GM23338 (cell line): ENCODE results near the gene MAMDC2. TPM values are rescaled to one million over a fixed set of nuclear protein-coding genes. Genes with fewer than 3 reads are reported as not detected.

Experiments used
- ATAC-seq: fragments of 200-7000 bp; cut with Tn5 transposase; 3 replicates; pipeline ENCODE4 v1.9.1; 2020
- DNase-seq: peaks from one replicate; pipeline ENCODE4 v3.0.0-alpha.2; 2015; ENCODE audit warnings: low spot score
- H2AFZ ChIP-seq: fragments of 200-600 bp; sonication (generic); 2 replicates; pipeline ENCODE4 v1.8.0; 2016; ENCODE audit warnings: antibody characterized with exemption, mild to moderate bottlenecking, moderate library complexity
- H3F3A ChIP-seq: fragments of 200-600 bp; sonication (generic); replicated peaks from 2 replicates; pipeline ENCODE4 v1.8.0; 2017; ENCODE audit warnings: antibody characterized with exemption, mixed run types, low read depth
- H3K27ac ChIP-seq: fragments of 200-600 bp; sonication (generic); 2 replicates; pipeline ENCODE4 v1.6.1; 2016; ENCODE audit warnings: low read depth
- H3K27me3 ChIP-seq: fragments of 200-600 bp; sonication (generic); 2 replicates; pipeline ENCODE4 v1.8.0; 2016; ENCODE audit warnings: mild to moderate bottlenecking, mixed run types, moderate library complexity; ENCODE audit not compliant: insufficient read depth
- H3K36me3 ChIP-seq: fragments of 200-600 bp; sonication (generic); 2 replicates; pipeline ENCODE4 v1.8.0; 2016; ENCODE audit warnings: mild to moderate bottlenecking; ENCODE audit not compliant: insufficient read depth
- H3K4me1 ChIP-seq: fragments of 200-600 bp; sonication (generic); 2 replicates; pipeline ENCODE4 v1.8.0; 2016; ENCODE audit warnings: mild to moderate bottlenecking, moderate library complexity; ENCODE audit not compliant: insufficient read depth
- H3K4me2 ChIP-seq: fragments of 200-600 bp; sonication (generic); 2 replicates; pipeline ENCODE4 v1.7.1; 2017; ENCODE audit warnings: mixed run types
- H3K4me3 ChIP-seq: fragments of 200-600 bp; sonication (generic); 2 replicates; pipeline ENCODE4 v1.6.1; 2016; ENCODE audit warnings: mixed run types
- H3K79me2 ChIP-seq: fragments of 200-600 bp; sonication (generic); replicated peaks from 2 replicates; pipeline ENCODE4 v1.8.0; 2017; ENCODE audit warnings: mild to moderate bottlenecking; ENCODE audit not compliant: insufficient read depth
- H3K9me2 ChIP-seq: fragments of 200-600 bp; sonication (generic); 2 replicates; pipeline ENCODE4 v1.8.0; 2017; ENCODE audit not compliant: insufficient read depth
- H4K20me1 ChIP-seq: fragments of 200-600 bp; sonication (generic); replicated peaks from 2 replicates; pipeline ENCODE4 v1.8.0; 2017; ENCODE audit warnings: mild to moderate bottlenecking; ENCODE audit not compliant: insufficient read depth
- H3K27ac Mint-ChIP-seq: 2 replicates; pipeline ENCODE4 v1.8.0; 2020; ENCODE audit warnings: inconsistent platforms, mild to moderate bottlenecking, moderate library complexity, mixed read lengths
- H3K27me3 Mint-ChIP-seq: 3 replicates; pipeline ENCODE4 v1.8.0; 2022; ENCODE audit warnings: low read depth, mild to moderate bottlenecking, moderate library complexity, mixed read lengths, inconsistent platforms; ENCODE audit not compliant: insufficient read depth, poor library complexity
- H3K36me3 Mint-ChIP-seq: 3 replicates; pipeline ENCODE4 v1.8.0; 2021; ENCODE audit warnings: low read depth, mild to moderate bottlenecking, inconsistent platforms, moderate library complexity, mixed read lengths
- H3K4me1 Mint-ChIP-seq: 3 replicates; pipeline ENCODE4 v1.8.0; 2020; ENCODE audit warnings: mild to moderate bottlenecking, inconsistent platforms, mixed read lengths
- H3K4me3 Mint-ChIP-seq: 3 replicates; pipeline ENCODE4 v1.8.0; 2021; ENCODE audit warnings: moderate library complexity, mild to moderate bottlenecking, inconsistent platforms, mixed read lengths
- H3K9me3 Mint-ChIP-seq: 3 replicates; pipeline ENCODE4 v1.8.0; 2020; ENCODE audit warnings: moderate library complexity, mild to moderate bottlenecking, inconsistent platforms, mixed read lengths
- CREB1 ChIP-seq: fragments of 250-450 bp; sonication (Bioruptor Pico); IDR thresholded peaks from 2 replicates; pipeline ENCODE4 v1.5.0; 2020; ENCODE audit warnings: low read depth, mild to moderate bottlenecking, moderate library complexity
- CTCF ChIP-seq, 2 experiments: fragments of 200-600 bp in 1 of 2; sonication (generic) in 1 of 2; conservative IDR thresholded peaks; 2 replicates each; pipeline versions ENCODE4 v1.5.1 to v1.6.1; 2016 to 2017; ENCODE audit warnings: antibody characterized with exemption in 2 of 2, low read depth in 2 of 2, mild to moderate bottlenecking in 2 of 2, moderate library complexity in 1 of 2
- ETS1 ChIP-seq: IDR thresholded peaks from 2 replicates; pipeline ENCODE4 v1.6.1; 2016; ENCODE audit warnings: antibody characterized with exemption
- EZH2 ChIP-seq: fragments of 200-600 bp; sonication (generic); IDR thresholded peaks from one replicate; pipeline ENCODE4 v1.8.0; 2017; ENCODE audit warnings: antibody characterized with exemption, mild to moderate bottlenecking, low read depth; ENCODE audit not compliant: unreplicated experiment
- EZH2phosphoT487 ChIP-seq: fragments of 200-600 bp; sonication (generic); IDR thresholded peaks from one replicate; pipeline ENCODE4 v1.8.1; 2018; ENCODE audit warnings: antibody characterized with exemption; ENCODE audit not compliant: unreplicated experiment
- JUNB ChIP-seq: IDR thresholded peaks from one replicate; pipeline ENCODE4 v1.6.1; 2016; ENCODE audit warnings: antibody characterized with exemption; ENCODE audit not compliant: unreplicated experiment
- NANOG ChIP-seq: IDR thresholded peaks from 2 replicates; pipeline ENCODE4 v1.6.1; 2016; ENCODE audit warnings: antibody characterized with exemption, borderline replicate concordance
- POLR2AphosphoS5 ChIP-seq: IDR thresholded peaks from 2 replicates; pipeline ENCODE4 v1.6.1; 2016; ENCODE audit warnings: antibody characterized with exemption, low read depth
- REST ChIP-seq: IDR thresholded peaks from one replicate; pipeline ENCODE4 v1.6.1; 2018; ENCODE audit warnings: antibody characterized with exemption; ENCODE audit not compliant: unreplicated experiment
- STAT1 ChIP-seq: IDR thresholded peaks from one replicate; pipeline ENCODE4 v1.6.1; 2016; ENCODE audit warnings: antibody characterized with exemption; ENCODE audit not compliant: unreplicated experiment
- ZNF114 ChIP-seq: fragments of 250-450 bp; sonication (Bioruptor Pico); IDR thresholded peaks from 2 replicates; pipeline ENCODE4 v1.5.0; 2020; ENCODE audit warnings: mild to moderate bottlenecking, moderate library complexity
- ZNF331 ChIP-seq: fragments of 250-450 bp; sonication (Bioruptor Pico); IDR thresholded peaks from 2 replicates; pipeline ENCODE4 v1.5.0; 2020; ENCODE audit warnings: low read depth, mild to moderate bottlenecking, moderate library complexity
- ZNF462 ChIP-seq: fragments of 250-450 bp; sonication (Bioruptor Pico); IDR thresholded peaks from 2 replicates; pipeline ENCODE4 v1.5.0; 2020; ENCODE audit warnings: mild to moderate bottlenecking, moderate library complexity
- polyA plus RNA-seq: library from polyadenylated mRNA; unstranded; fragments of >200 nt; fragmentation: Nextera tagmentation; extraction: Ambion mirVana; gene quantifications from 2 replicates; pipeline ENCODE4 v1.2.1, GENCODE V29; 2016
- total RNA-seq: library from RNA; depleted of rRNA; stranded (reverse); fragments of >200 nt; shearing (Covaris generic); gene quantifications from 2 replicates; pipeline ENCODE4 v1.2.3, GENCODE V29; 2014

MAMDC2 gene
- total and polyA plus RNA-seq, 2 experiments from 2014 or later, result 7.7 to 19.6 TPM

- Histone ChIP-seq H3K4me3 (no peak overlapping the region), H3K79me2 (no peaks in the 10 kb centered on the region), H3K36me3 (no peaks in the 10 kb centered on the region), H3F3A (no peaks in the 10 kb centered on the region), H3K27ac (no peak overlapping the region), H3K9me2 (peaks cover 12% of the 10 kb centered on the region), H2AFZ (no peak overlapping the region), H3K4me2 (no peak overlapping the region), H4K20me1 (no peaks in the 10 kb centered on the region), H3K4me1 (peaks cover 7% of the 10 kb centered on the region; the same call in 1 of the 2 replicates), H3K27me3 (no peaks in the 10 kb centered on the region)
- Mint-ChIP-seq H3K9me3 (no peaks in the 10 kb centered on the region), H3K36me3 (no peaks in the 10 kb centered on the region), H3K4me3 (no peak overlapping the region), H3K27ac (no peak overlapping the region), H3K27me3 (no peaks in the 10 kb centered on the region), H3K4me1 (peaks cover 13% of the 10 kb centered on the region)
- DNase-seq (no peak), ATAC-seq (no peak)
- TF ChIP-seq ETS1 (no peak), STAT1 (no peak), CTCF (conservative IDR thresholded peaks at IDR 0.05; ENCODE audit: low read depth in 2 of 2) (no peak), ZNF462 (no peak), REST (no peak), POLR2AphosphoS5 (no peak), EZH2 (no peak), JUNB (no peak), CREB1 (CRISPR knock-in tag) (no peak), ZNF114 (CRISPR knock-in tag) (no peak), NANOG (no peak), ZNF331 (CRISPR knock-in tag) (no peak), EZH2phosphoT487 (no peak)
These were observed 44.3 kb upstream of the MAMDC2 start for GRCh38 chr9:69999315-69999714.
